Breast epithelium (tissue), 3 donors: ENCODE data around the gene WFDC12.

Source experiments
- CTCF ChIP-seq, 3 donors: fragments of 450-650 bp; IDR thresholded peaks; one replicate each; pipeline ENCODE4 v1.5.1; 2016 to 2017; ENCODE audit warnings: antibody characterized with exemption in 3 of 3, mild to moderate bottlenecking in 3 of 3, moderate library complexity in 3 of 3
- POLR2A ChIP-seq: fragments of 450-650 bp; IDR thresholded peaks from one replicate; pipeline ENCODE4 v1.6.1; 2016; ENCODE audit warnings: antibody characterized with exemption, mild to moderate bottlenecking, moderate library complexity
- POLR2AphosphoS5 ChIP-seq, 3 donors: sonication (generic); formaldehyde crosslinking; IDR thresholded peaks; one replicate each; pipeline ENCODE4 v1.6.1; 2017; ENCODE audit warnings: antibody characterized with exemption in 3 of 3

- no peak for TF ChIP-seq CTCF (IDR thresholded peaks at IDR 0.05)
- TF ChIP-seq POLR2AphosphoS5 (IDR thresholded peaks at IDR 0.05), result no peak
- TF ChIP-seq POLR2A, result no peak
Observed at GRCh38 chr20:45087097-45087790, 37.0 kb downstream of the WFDC12 start.
